Upper lobe of left lung (tissue), 4 donors: ENCODE data around the gene GPD2.

Experiments used
- CTCF ChIP-seq, 6 experiments: fragments of 450-650 bp in 4 of 6; fragments of 200-600 bp in 2 of 6; sonication (generic) in 2 of 6; IDR thresholded peaks; one replicate each; pipeline ENCODE4 v1.5.1; 2016 to 2019; ENCODE audit warnings: antibody characterized with exemption in 6 of 6
- EP300 ChIP-seq, 4 donors: sonication (generic); formaldehyde crosslinking; IDR thresholded peaks; one replicate each; pipeline ENCODE4 v1.5.1; 2017; ENCODE audit warnings: antibody characterized with exemption in 4 of 4, control low read depth in 2 of 4
- POLR2A ChIP-seq, 4 donors: fragments of 450-650 bp; IDR thresholded peaks; one replicate each; pipeline ENCODE4 v1.5.1; 2016 to 2017; ENCODE audit warnings: antibody characterized with exemption in 4 of 4, mild to moderate bottlenecking in 2 of 4
- POLR2AphosphoS5 ChIP-seq, 2 donors: sonication (generic); formaldehyde crosslinking; IDR thresholded peaks; one replicate each; pipeline ENCODE4 v1.5.1; 2017; ENCODE audit warnings: antibody characterized with exemption in 2 of 2

GRCh38 chr2:156427074-156427473 is 9.1 kb upstream of the GPD2 start:
- TF ChIP-seq CTCF (IDR thresholded peaks at IDR 0.05) (no peak), POLR2AphosphoS5 (IDR thresholded peaks at IDR 0.05) (no peak), EP300 (IDR thresholded peaks at IDR 0.05) (no peak), POLR2A (IDR thresholded peaks at IDR 0.05) (no peak)
